OCI-LY7 (cell line): ENCODE data around the gene URM1.

ENCODE experiments used
- EZH2phosphoT487 ChIP-seq: fragments of 200-600 bp; sonication (generic); IDR thresholded peaks from 2 replicates; pipeline ENCODE4 v1.6.1; 2018; ENCODE audit warnings: low read depth, borderline replicate concordance, mild to moderate bottlenecking, mixed run types, antibody characterized with exemption, low read length, moderate library complexity, mixed read lengths
- TF ChIP-seq, protein P1 (sequence below): fragments of 200-600 bp; sonication (generic); conservative IDR thresholded peaks from 2 replicates; pipeline ENCODE4 v1.5.1; 2014; ENCODE audit warnings: mild to moderate bottlenecking, antibody characterized with exemption, low read length, moderate library complexity, mixed read lengths

DNA sequence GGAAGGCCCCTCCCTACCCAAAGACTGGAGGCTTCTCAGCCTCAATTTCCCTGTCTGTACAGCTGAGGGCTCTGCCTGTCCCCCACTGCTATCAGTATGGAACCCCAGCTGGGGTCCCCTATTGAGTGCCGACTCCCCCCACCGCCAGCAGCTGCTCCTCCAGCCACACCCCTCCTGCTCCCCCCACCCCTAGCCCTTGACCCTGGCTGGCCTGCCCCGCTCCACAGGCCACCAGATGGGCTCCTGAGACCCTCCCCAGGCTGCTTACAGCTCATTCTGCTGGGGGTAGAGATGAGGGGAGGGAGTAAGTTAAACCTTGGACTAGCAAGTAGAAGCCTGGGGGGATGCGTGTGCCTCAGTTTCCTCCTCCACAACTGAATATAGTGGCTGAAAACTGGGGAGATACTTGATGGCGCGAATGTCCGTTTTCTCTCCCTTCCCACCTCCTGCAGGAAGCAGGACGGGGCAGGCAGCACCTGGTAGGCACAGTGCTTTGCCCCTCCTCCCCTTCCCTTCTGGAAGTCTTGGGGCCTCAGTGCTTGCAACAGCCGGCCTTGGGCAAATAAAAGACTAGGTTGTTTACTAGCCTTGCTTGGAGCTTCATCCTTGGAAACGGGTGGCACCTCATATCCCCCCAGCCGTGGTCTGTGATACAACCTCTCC is 19.1 kb downstream of the URM1 start:
- TF ChIP-seq, protein P1, sequence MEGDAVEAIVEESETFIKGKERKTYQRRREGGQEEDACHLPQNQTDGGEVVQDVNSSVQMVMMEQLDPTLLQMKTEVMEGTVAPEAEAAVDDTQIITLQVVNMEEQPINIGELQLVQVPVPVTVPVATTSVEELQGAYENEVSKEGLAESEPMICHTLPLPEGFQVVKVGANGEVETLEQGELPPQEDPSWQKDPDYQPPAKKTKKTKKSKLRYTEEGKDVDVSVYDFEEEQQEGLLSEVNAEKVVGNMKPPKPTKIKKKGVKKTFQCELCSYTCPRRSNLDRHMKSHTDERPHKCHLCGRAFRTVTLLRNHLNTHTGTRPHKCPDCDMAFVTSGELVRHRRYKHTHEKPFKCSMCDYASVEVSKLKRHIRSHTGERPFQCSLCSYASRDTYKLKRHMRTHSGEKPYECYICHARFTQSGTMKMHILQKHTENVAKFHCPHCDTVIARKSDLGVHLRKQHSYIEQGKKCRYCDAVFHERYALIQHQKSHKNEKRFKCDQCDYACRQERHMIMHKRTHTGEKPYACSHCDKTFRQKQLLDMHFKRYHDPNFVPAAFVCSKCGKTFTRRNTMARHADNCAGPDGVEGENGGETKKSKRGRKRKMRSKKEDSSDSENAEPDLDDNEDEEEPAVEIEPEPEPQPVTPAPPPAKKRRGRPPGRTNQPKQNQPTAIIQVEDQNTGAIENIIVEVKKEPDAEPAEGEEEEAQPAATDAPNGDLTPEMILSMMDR, result no peak
- no peak for TF ChIP-seq EZH2phosphoT487
